Measurements from ENCODE around the gene HAAO.

Gene HAAO

DNA sequence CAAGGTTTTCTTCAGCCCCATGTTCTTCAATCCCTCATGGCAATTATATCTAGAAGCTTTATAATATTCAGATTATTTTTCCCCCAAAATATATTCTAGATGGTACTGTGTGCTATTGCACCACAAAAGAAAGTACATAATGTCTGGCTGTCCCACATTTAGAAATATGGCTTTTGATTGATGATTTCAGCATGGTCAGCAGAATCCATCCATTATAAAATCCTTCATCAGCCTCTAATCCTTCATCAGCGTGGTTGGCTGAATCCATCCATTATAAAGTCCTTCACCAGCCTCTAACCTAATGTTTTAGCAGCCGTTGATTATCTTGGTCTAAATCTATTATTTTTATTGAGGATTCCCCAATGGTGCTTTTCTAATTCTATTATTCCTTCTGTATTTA lies 23.3 kb upstream of the HAAO start:
- no peak for DNase-seq (ENCODE audit: low read depth in 2 of 3, low spot score in 1 of 3)

- no peak for DNase-seq (ENCODE audit: low read depth in 2 of 3, low spot score in 1 of 3)
Observed at GRCh38 chr2:42813763-42814162, 21.4 kb upstream of the HAAO start.

- no peak for DNase-seq (ENCODE audit: low read depth in 2 of 3, low spot score in 1 of 3)
Observed at GRCh38 chr2:42812899-42813479, 20.6 kb upstream of the HAAO start.

DNA sequence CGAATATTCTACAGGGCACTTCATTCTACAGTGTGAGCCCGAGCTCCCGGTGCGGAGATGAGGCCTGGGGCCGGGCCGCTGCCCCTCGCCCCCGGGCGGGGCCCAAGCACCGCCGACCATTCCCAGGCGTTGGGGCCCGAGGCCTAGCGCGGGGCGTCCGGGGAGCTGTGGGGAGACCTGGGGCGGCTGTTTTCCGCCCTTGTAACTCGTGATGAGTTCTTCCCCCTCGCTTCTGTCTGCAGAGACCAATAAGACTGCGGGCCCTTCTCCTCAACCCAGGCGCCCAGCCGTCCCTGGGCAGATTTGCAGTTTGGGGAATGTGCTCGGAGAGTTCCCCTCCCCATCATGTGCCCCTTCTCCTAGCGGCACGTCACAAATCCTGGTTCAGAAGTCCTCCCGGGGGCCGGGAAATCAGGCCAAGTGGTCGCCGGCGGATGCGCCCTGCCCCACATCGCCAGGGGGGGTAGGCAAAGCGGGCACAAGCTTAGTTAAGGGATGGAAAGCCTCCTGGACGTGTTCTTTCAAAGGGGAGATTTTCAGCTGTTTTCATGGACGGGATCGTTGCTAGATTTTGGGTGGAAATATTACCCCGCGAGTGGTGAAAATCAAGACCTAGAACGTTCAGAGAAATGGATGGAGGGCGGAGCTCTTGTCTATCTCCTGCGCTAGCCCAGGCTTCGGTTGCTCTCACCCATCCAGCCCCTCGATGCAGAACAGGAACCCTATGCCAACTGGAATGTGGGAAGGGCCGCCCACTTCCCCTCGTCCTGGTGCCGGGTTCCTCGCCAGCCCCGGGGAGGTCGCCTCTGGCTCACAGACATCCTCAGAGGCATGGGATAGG lies 18.8 kb upstream of the HAAO start:
- DNase-seq (ENCODE audit: low read depth in 2 of 3, low spot score in 1 of 3) = peak in 2 of 3 donors; percentile 26 to 37

DNA sequence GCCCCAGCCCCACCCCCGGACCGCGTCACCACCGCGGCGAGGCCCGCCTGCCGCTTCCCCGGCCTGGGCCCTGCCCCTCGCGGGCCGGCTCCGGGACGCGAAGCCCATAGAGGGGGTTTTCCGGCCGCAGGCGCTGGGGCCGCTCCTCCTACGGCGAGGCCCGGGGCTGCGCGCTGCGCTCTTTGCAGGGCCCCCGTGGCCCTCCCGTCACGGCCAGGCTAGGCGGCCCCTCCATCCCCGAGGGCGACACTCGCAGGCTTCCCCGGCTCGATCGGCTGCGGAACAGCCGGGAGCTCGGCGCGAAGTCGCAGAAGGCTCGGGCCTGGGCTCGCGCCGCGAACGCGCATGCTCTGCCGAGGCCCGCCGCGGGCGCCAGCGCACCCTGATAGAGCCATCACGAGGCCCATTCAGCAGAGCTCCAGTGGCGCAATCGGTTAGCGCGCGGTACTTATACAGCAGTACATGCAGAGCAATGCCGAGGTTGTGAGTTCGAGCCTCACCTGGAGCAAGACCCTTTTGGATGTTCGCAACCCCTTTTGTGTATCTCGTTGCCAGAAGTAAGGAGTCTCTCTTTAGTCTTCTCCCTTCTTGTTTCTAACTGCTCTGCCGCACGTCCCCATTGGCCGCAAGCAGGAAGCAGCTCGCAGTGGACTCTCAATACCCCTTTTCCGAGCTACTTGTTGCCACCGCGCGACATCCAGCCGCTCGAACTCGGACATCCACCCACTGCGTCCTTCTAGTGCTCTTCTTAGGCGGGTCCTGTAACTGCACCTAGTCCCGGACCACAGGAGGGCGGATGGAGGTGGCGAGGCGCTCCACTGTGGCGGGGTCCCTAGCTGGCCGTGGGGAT lies 18.0 kb upstream of the HAAO start:
- DNase-seq (ENCODE audit: low read depth in 2 of 3, low spot score in 1 of 3) = peak; percentile 89 to 97 (median 96)

GRCh38 chr2:42809819-42810120 lies 17.4 kb upstream of the HAAO start:
- DNase-seq (ENCODE audit: low read depth in 2 of 3, low spot score in 1 of 3) = peak; percentile 39 to 62 (median 42)

- no peak for DNase-seq (ENCODE audit: low read depth in 2 of 3, low spot score in 1 of 3)
Observed at GRCh38 chr2:42809131-42809818, 16.9 kb upstream of the HAAO start.

- DNase-seq (ENCODE audit: low read depth in 2 of 3, low spot score in 1 of 3) = no peak
Observed at GRCh38 chr2:42808301-42808700, 15.9 kb upstream of the HAAO start.

- DNase-seq (ENCODE audit: low read depth in 2 of 3, low spot score in 1 of 3) = no peak
Observed at GRCh38 chr2:42806786-42807185, 14.4 kb upstream of the HAAO start.

DNA sequence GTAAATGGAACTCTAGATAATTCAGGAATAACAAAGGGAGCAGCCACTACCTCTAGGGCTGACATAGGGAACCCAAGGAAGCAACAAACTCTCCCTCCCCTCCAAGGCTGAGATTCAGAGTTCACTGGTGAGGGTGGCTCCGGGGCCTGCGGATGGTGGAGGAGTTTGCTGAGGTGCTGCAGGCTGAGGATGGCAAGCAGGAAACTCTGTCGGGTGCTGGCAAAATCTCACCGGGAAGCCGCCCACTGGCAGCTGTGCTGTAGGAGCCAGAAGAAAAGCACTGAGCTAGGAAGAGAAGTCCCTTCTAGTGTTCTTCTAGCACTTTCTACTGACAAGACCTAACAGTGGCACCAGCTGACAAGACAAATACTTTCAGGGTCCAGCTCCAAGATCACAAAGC lies 12.5 kb upstream of the HAAO start:
- no peak for DNase-seq (ENCODE audit: low read depth in 2 of 3, low spot score in 1 of 3)

GRCh38 chr2:42804338-42804737 lies 12.0 kb upstream of the HAAO start:
- no peak for DNase-seq (ENCODE audit: low read depth in 2 of 3, low spot score in 1 of 3)

GRCh38 chr2:42802150-42802549 lies 9.8 kb upstream of the HAAO start:
- DNase-seq (ENCODE audit: low read depth in 2 of 3, low spot score in 1 of 3) = no peak

GRCh38 chr2:42801381-42801780 lies 9.0 kb upstream of the HAAO start:
- no peak for DNase-seq (ENCODE audit: low read depth in 2 of 3, low spot score in 1 of 3)

DNA sequence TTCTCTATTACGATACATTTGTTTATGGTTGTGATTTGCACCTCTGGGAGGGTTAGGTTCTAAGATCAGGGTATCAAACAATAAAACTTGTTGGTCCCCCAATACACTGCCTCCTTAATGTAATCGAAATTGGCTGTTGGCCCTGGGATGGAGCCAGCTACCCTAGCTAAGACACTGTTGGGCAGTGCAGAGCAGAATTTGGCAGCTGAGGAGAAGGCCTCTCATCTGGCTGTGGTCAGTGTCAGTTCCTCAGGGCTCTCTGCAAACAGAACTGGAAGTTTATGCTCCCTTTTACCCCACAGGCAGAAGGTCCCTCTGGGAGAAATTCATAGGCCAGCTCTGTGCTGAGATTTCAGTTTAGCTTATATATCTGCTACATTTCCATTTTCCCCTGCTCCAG lies 8.6 kb upstream of the HAAO start:
- no peak for DNase-seq (ENCODE audit: low read depth in 2 of 3, low spot score in 1 of 3)

DNA sequence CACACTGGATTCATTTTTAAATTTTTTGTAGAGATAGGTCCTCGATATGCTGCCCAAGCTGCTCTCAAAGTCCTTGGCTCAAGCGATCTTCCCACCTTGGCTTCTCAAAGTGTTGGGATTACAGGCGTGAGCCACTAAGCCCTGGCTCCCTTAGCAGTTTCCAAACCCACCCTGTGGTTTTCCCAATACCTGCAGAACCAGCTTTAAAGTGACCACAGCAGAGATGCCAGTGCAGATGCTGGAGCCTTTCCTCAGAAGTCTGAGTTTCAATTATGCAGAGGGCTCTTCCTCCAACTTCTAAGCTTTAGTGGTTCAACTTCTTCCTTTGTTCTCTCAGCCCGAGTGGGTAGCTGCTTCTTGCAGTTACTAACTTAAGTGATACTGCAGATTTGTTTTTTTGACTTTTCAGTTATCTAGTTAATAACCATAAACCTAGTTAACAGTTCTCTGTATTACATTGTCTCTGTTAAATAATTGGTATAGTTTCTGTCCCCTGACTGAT lies 8.1 kb upstream of the HAAO start:
- DNase-seq (ENCODE audit: low read depth in 2 of 3, low spot score in 1 of 3) = no peak

DNA sequence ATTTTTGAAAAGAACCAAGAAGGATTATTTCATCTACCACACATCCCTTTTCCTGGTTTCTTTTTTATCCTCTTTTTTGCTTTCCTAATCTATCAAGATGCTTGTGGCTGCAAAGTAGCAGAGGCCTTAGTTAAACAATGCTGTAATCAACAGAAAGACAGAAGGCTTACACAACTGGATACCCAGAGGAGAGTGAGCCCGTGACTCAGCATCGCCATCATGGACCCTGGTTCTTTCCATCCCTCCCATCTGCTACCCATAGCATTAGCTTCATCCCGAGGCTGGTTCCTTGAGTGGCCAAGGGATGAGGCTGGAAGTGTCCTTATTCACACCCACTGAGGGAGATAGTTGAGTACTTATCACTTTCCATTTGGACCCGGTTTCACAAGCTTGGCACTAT lies 7.5 kb upstream of the HAAO start:
- DNase-seq (ENCODE audit: low read depth in 2 of 3, low spot score in 1 of 3) = no peak

GRCh38 chr2:42797281-42797680 lies 4.9 kb upstream of the HAAO start:
- DNase-seq (ENCODE audit: low read depth in 2 of 3, low spot score in 1 of 3) = no peak

- no peak for DNase-seq (ENCODE audit: low read depth in 2 of 3, low spot score in 1 of 3)
Observed at GRCh38 chr2:42796427-42797248, 4.3 kb upstream of the HAAO start.

DNA sequence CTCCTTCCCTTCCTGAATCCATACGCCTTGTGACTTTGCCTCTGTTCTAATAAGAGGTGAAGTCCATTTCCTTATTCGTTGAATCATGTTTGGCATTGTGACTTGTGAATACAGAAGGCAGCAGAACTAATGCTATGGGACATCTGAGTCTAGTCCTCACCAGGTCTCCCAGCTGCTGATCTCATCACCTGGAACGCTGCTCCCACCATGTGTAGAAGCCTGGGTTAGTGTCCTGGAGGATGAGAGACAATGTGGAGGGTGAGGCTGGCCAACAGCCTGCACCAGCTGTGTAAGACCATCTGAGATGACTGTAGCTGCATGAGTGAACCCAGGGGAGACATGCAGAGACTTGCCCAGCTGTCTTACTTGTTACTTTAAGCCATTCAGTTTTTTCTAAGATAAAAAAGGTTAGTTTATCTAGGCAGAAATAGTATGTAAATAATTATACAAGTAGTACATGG lies 3.5 kb upstream of the HAAO start:
- no peak for DNase-seq (ENCODE audit: low read depth in 2 of 3, low spot score in 1 of 3)

- no peak for DNase-seq (ENCODE audit: low read depth in 2 of 3, low spot score in 1 of 3)
Observed at GRCh38 chr2:42795275-42795674, 2.9 kb upstream of the HAAO start.
